ENCODE results near the gene CCDC12.

- no peak for TF ChIP-seq CTCF (IDR thresholded peaks at IDR 0.05)
- no peak for TF ChIP-seq POLR2A (IDR thresholded peaks at IDR 0.05)
- no peak for TF ChIP-seq EP300 (IDR thresholded peaks at IDR 0.05)
These were observed 54.7 kb downstream of the CCDC12 start for GRCh38 chr3:46921871-46922271.
